GM13977 (cell line): Measurements from ENCODE around the gene PRDM1.

Source experiments
- DNase-seq: peaks from one replicate; pipeline ENCODE4 v3.0.0; 2012; ENCODE audit warnings: low spot score
- CTCF ChIP-seq: IDR thresholded peaks from 2 replicates; pipeline ENCODE4 v1.5.1; 2012; ENCODE audit warnings: mild to moderate bottlenecking, control low read depth; ENCODE audit not compliant: insufficient read depth; ENCODE audit errors: extremely low read depth, missing control alignments
- in situ Hi-C: fragments of 300-500 bp; cut with MboI; formaldehyde crosslinking; loops from one replicate; pipeline ENCODE4 v1.12.0; 2022; ENCODE audit warnings: low sequenced_read_pairs, low pct_unique_long_range_greater_than_20kb, mixed read lengths, inconsistent platforms; ENCODE audit not compliant: unreplicated experiment

PRDM1 gene

GRCh38 chr6:106156413-106156812 lies 70.3 kb downstream of the PRDM1 start:
- in situ Hi-C loops: no loop called here
- no peak for TF ChIP-seq CTCF
- DNase-seq: no peak

- DNase-seq: no peak
- TF ChIP-seq CTCF: no peak
- in situ Hi-C loops: no loop called here
Observed at GRCh38 chr6:106156863-106157262, 70.7 kb downstream of the PRDM1 start.

GRCh38 chr6:106158816-106159215 lies 72.7 kb downstream of the PRDM1 start:
- DNase-seq: no peak

More at GRCh38 chr6:106158816-106159215, 72.7 kb downstream of the PRDM1 start:
- in situ Hi-C loops: no loop called here
- no peak for TF ChIP-seq CTCF
